ENCODE data around the gene ARPC5L. TPM values are rescaled to one million over a fixed set of nuclear protein-coding genes. Genes with fewer than 3 reads are reported as not detected.

The ARPC5L gene
- total and polyA plus RNA-seq, 2 of the 13 experiments (the other 11 are each of a cell fraction or from before 2014, with no cell fraction given): 29.9 to 33.8 TPM

- TF ChIP-seq AGO1 (IDR thresholded peaks at IDR 0.05; ENCODE audit: low read depth, low read length, poor library complexity, severe bottlenecking): peak; percentile 32
- TF ChIP-seq POGZ (CRISPR knock-in tag; IDR thresholded peaks at IDR 0.05): no peak
- TF ChIP-seq JUNB (CRISPR knock-in tag; IDR thresholded peaks at IDR 0.05; ENCODE audit: borderline replicate concordance): no peak
- TF ChIP-seq CEBPZ (IDR thresholded peaks at IDR 0.05; ENCODE audit: low read length): no peak
- TF ChIP-seq, protein P1, sequence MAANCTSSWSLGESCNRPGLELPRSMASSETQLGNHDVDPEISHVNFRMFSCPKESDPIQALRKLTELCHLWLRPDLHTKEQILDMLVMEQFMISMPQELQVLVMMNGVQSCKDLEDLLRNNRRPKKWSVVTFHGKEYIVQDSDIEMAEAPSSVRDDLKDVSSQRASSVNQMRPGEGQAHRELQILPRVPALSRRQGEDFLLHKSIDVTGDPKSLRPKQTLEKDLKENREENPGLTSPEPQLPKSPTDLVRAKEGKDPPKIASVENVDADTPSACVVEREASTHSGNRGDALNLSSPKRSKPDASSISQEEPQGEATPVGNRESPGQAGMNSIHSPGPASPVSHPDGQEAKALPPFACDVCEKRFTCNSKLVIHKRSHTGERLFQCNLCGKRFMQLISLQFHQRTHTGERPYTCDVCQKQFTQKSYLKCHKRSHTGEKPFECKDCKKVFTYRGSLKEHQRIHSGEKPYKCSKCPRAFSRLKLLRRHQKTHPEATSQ (CRISPR knock-in tag; IDR thresholded peaks at IDR 0.05; ENCODE audit: borderline replicate concordance): no peak
- no peak for TF ChIP-seq ZNF790 (CRISPR knock-in tag; IDR thresholded peaks at IDR 0.05; ENCODE audit: borderline replicate concordance)
- no peak for TF ChIP-seq ZNF629 (CRISPR knock-in tag; conservative IDR thresholded peaks at IDR 0.05)
- no peak for TF ChIP-seq ZNF772 (CRISPR knock-in tag; IDR thresholded peaks at IDR 0.05)
- no peak for TF ChIP-seq ZNF564 (CRISPR knock-in tag; IDR thresholded peaks at IDR 0.05)
- 0 out of 2 replicates have a peak, but pooled peaks have one; percentile 62 for TF ChIP-seq ZNF547 (CRISPR knock-in tag; IDR thresholded peaks at IDR 0.05)
- peak; percentile 46; the same call in 1 of the 2 replicates for TF ChIP-seq ZMYM3 (CRISPR knock-in tag; IDR thresholded peaks at IDR 0.05)
- TF ChIP-seq SP4 (CRISPR knock-in tag; IDR thresholded peaks at IDR 0.05): no peak
- TF ChIP-seq CC2D1A (CRISPR knock-in tag; IDR thresholded peaks at IDR 0.05): no peak
- TF ChIP-seq, protein P2, sequence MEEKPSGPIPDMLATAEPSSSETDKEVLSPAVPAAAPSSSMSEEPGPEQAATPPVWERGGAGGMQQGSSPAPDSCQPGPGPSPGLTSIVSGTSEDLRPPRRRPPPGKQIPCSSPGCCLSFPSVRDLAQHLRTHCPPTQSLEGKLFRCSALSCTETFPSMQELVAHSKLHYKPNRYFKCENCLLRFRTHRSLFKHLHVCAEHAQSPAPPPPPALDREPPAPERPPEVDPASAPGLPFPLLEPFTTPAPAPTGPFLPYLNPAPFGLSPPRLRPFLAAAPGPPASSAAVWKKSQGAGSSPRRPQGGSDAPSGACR (CRISPR knock-in tag; IDR thresholded peaks at IDR 0.05): no peak
- TF ChIP-seq ZNF335 (CRISPR knock-in tag; IDR thresholded peaks at IDR 0.05): no peak
- TF ChIP-seq ZFP36 (IDR thresholded peaks at IDR 0.05; ENCODE audit: borderline replicate concordance, low read depth, low read length, partially characterized antibody): no peak
- TF ChIP-seq, protein P3, sequence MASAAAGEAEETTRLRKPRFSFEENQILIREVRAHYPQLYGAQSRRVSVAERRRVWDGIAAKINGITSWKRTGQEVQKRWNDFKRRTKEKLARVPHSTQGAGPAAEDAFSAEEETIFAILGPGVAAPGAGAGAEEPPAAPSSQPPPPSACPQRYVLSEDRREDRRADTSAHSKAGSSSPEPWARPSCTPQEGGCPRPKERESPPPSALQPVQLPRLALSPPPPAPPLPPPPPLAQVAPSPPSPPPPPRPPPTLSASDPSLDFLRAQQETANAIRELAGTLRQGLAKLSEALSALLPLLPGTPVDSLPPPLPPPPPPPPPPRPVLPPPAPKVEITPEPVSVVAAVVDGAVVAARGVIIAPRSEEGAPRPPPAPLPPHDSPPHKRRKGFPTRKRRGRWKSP (CRISPR knock-in tag; IDR thresholded peaks at IDR 0.05): no peak
- TF ChIP-seq ZNF589 (CRISPR knock-in tag; conservative IDR thresholded peaks at IDR 0.05): no peak
- no peak for TF ChIP-seq HDAC6 (IDR thresholded peaks at IDR 0.05; ENCODE audit: low read depth, low read length)
Measured at GRCh38 chr9:124839612-124840299, 22.2 kb upstream of the ARPC5L start (continued).
